22Rv1 (cell line): ENCODE data around the gene NKX1-1.

Experiments
- CTCF ChIP-seq: fragments of 450-650 bp; IDR thresholded peaks from 2 replicates; pipeline ENCODE4 v1.5.1; 2017; ENCODE audit warnings: mild to moderate bottlenecking
- ZFX ChIP-seq: fragments of 450-650 bp; IDR thresholded peaks from 2 replicates; pipeline ENCODE4 v1.6.1; 2017; ENCODE audit warnings: antibody characterized with exemption, borderline replicate concordance

- TF ChIP-seq CTCF = no peak
- no peak for TF ChIP-seq ZFX
Observed at GRCh38 chr4:1373892-1374705, 32.1 kb downstream of the NKX1-1 start.
